HepG2 (cell line): Measurements from ENCODE around the gene LYST. TPM values are rescaled to one million over a fixed set of nuclear protein-coding genes. Genes with fewer than 3 reads are reported as not detected.
A peak's percentile ranks its signal among the peaks of the same experiment; 100 is the strongest.

Source experiments
- ASH2L ChIP-seq: fragments of 300-600, 200-600 bp; sonication (generic); IDR thresholded peaks from 2 replicates; pipeline ENCODE4 v1.7.0; 2017; ENCODE audit warnings: low read depth, mild to moderate bottlenecking, moderate library complexity, mixed read lengths, low read length; ENCODE audit not compliant: insufficient read length
- ATF2 ChIP-seq: sonication (generic); formaldehyde crosslinking; IDR thresholded peaks from 2 replicates; pipeline ENCODE4 v1.4.0; 2020; ENCODE audit warnings: missing genetic modification reagents
- BRCA1 ChIP-seq: sonication (generic); formaldehyde crosslinking; IDR thresholded peaks from 2 replicates; pipeline ENCODE4 v1.4.0; 2020; ENCODE audit warnings: missing genetic modification reagents
- KIAA2018 ChIP-seq: sonication (generic); formaldehyde crosslinking; IDR thresholded peaks from 2 replicates; pipeline ENCODE4 v1.5.0; 2020; ENCODE audit warnings: mild to moderate bottlenecking, missing genetic modification reagents, borderline replicate concordance
- MAF1 ChIP-seq: sonication (generic); formaldehyde crosslinking; IDR thresholded peaks from 2 replicates; pipeline ENCODE4 v1.5.0; 2020; ENCODE audit warnings: missing genetic modification reagents, borderline replicate concordance
- NFYC ChIP-seq: IDR thresholded peaks from 2 replicates; pipeline ENCODE4 v1.6.1; 2016; ENCODE audit warnings: missing genetic modification reagents, missing compliant biosample characterization
- RFX1 ChIP-seq: fragments of 450-650 bp; IDR thresholded peaks from 2 replicates; pipeline ENCODE4 v1.6.1; 2017
- SOX13 ChIP-seq, 3 experiments: fragments of 450-650 bp in 1 of 3; sonication (generic) in 1 of 3; formaldehyde crosslinking in 1 of 3; IDR thresholded peaks in 2 of 3; conservative IDR thresholded peaks in 1 of 3; 2 replicates each; pipeline versions ENCODE4 v1.5.0 to v1.6.1; 2016 to 2020; ENCODE audit warnings: antibody characterized with exemption in 1 of 3, mild to moderate bottlenecking in 1 of 3, missing compliant biosample characterization in 1 of 3, missing genetic modification reagents in 1 of 3, moderate library complexity in 1 of 3
- ZNF451 ChIP-seq: sonication (generic); formaldehyde crosslinking; IDR thresholded peaks from 2 replicates; pipeline ENCODE4 v1.5.0; 2020; ENCODE audit warnings: mild to moderate bottlenecking, missing genetic modification reagents
- ZSCAN9 ChIP-seq: IDR thresholded peaks from 2 replicates; pipeline ENCODE4 v1.6.1; 2016; ENCODE audit warnings: borderline replicate concordance
- polyA plus RNA-seq, 8 experiments: library from polyadenylated mRNA; depleted of rRNA in 3 of 8; stranded (reverse) in 7 of 8; unstranded in 1 of 8; fragments of >200 nt; fragmentation: Illumina TruSeq in 4 of 8; extraction: Trizol in 4 of 8; gene quantifications; 2 replicates each; pipeline versions ENCODE4 v1.2.1 to v1.2.3, GENCODE V29; 2011 to 2016; ENCODE audit warnings: low read depth in 4 of 8, missing spikeins in 1 of 8, mixed read lengths in 1 of 8; ENCODE audit not compliant: insufficient read depth in 1 of 8
- total RNA-seq, 5 experiments: library from RNA; depleted of rRNA; stranded (reverse); fragments of >200 nt; fragmentation: Illumina TruSeq; extraction: Trizol; gene quantifications; 2 replicates each; pipeline ENCODE4 v1.2.3, GENCODE V29; 2016; ENCODE audit warnings: low read depth in 1 of 5
- TF ChIP-seq, protein P1 (sequence below): sonication (generic); formaldehyde crosslinking; IDR thresholded peaks from 2 replicates; pipeline ENCODE4 v1.4.0; 2020; ENCODE audit warnings: missing genetic modification reagents, mild to moderate bottlenecking, borderline replicate concordance
- TF ChIP-seq, protein P2 (sequence below): IDR thresholded peaks from 2 replicates; pipeline ENCODE4 v1.6.1; 2016
- TF ChIP-seq, protein P3 (sequence below): fragments of 450-650 bp; IDR thresholded peaks from 2 replicates; pipeline ENCODE4 v1.6.1; 2017; ENCODE audit warnings: mild to moderate bottlenecking

LYST gene
- total and polyA plus RNA-seq, 2 of the 13 experiments (the other 11 are each of a cell fraction or from before 2014, with no cell fraction given) = 0.91 to 2.5 TPM

- TF ChIP-seq ASH2L = no peak
- TF ChIP-seq KIAA2018 (CRISPR knock-in tag) = no peak
- TF ChIP-seq, protein P1, sequence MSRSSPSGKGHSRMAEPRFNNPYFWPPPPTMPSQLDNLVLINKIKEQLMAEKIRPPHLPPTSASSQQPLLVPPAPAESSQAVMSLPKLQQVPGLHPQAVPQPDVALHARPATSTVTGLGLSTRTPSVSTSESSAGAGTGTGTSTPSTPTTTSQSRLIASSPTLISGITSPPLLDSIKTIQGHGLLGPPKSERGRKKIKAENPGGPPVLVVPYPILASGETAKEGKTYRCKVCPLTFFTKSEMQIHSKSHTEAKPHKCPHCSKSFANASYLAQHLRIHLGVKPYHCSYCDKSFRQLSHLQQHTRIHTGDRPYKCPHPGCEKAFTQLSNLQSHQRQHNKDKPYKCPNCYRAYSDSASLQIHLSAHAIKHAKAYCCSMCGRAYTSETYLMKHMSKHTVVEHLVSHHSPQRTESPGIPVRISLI (CRISPR knock-in tag) = peak; percentile 37; the same call in 1 of the 2 replicates
- TF ChIP-seq ZSCAN9 = no peak
- no peak for TF ChIP-seq SOX13 (IDR thresholded peaks at IDR 0.05)
- peak in 1 of 2 experiments; percentile 35; a peak in 1 of 4 replicates for TF ChIP-seq SOX13 (CRISPR knock-in tag; conservative IDR thresholded peaks at IDR 0.05 in 1 of 2, IDR thresholded peaks at IDR 0.05 in 1 of 2)
- no peak for TF ChIP-seq ZNF451 (CRISPR knock-in tag)
- no peak; the same call in 1 of the 2 replicates for TF ChIP-seq ATF2 (CRISPR knock-in tag)
- TF ChIP-seq BRCA1 (CRISPR knock-in tag) = no peak
- no peak for TF ChIP-seq NFYC (CRISPR knock-in tag)
- no peak for TF ChIP-seq RFX1
- TF ChIP-seq, protein P2, sequence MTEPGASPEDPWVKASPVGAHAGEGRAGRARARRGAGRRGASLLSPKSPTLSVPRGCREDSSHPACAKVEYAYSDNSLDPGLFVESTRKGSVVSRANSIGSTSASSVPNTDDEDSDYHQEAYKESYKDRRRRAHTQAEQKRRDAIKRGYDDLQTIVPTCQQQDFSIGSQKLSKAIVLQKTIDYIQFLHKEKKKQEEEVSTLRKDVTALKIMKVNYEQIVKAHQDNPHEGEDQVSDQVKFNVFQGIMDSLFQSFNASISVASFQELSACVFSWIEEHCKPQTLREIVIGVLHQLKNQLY (CRISPR knock-in tag) = no peak
- no peak for TF ChIP-seq MAF1 (CRISPR knock-in tag)
- TF ChIP-seq, protein P3, sequence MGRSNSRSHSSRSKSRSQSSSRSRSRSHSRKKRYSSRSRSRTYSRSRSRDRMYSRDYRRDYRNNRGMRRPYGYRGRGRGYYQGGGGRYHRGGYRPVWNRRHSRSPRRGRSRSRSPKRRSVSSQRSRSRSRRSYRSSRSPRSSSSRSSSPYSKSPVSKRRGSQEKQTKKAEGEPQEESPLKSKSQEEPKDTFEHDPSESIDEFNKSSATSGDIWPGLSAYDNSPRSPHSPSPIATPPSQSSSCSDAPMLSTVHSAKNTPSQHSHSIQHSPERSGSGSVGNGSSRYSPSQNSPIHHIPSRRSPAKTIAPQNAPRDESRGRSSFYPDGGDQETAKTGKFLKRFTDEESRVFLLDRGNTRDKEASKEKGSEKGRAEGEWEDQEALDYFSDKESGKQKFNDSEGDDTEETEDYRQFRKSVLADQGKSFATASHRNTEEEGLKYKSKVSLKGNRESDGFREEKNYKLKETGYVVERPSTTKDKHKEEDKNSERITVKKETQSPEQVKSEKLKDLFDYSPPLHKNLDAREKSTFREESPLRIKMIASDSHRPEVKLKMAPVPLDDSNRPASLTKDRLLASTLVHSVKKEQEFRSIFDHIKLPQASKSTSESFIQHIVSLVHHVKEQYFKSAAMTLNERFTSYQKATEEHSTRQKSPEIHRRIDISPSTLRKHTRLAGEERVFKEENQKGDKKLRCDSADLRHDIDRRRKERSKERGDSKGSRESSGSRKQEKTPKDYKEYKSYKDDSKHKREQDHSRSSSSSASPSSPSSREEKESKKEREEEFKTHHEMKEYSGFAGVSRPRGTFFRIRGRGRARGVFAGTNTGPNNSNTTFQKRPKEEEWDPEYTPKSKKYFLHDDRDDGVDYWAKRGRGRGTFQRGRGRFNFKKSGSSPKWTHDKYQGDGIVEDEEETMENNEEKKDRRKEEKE = no peak
These were observed 243.5 kb downstream of the LYST start (continued) for GRCh38 chr1:235622936-235623779.
